ENCODE measurements around the gene FAM185A. TPM values are rescaled to one million over a fixed set of nuclear protein-coding genes. Genes with fewer than 3 reads are reported as not detected.

FAM185A gene
- total and polyA plus RNA-seq, 8 donors, result 5.3 to 35.0 (median 10.3) TPM

GRCh38 chr7:102810916-102811315 lies 62.1 kb downstream of the FAM185A start:
- H3K27me3 ChIP-seq, result no peaks in the 10 kb centered on the region
- H3K4me3 ChIP-seq, result no peak overlapping the region
- H3K36me3 ChIP-seq, result peaks cover 0 to 22% (median 6%) of the 10 kb centered on the region in 4 donors
- intact Hi-C loops (cut with DNase I; ENCODE audit: low total_unique reads), result no loop called here
- no peak for TF ChIP-seq EP300 (IDR thresholded peaks at IDR 0.05)
- no peak for TF ChIP-seq POLR2AphosphoS5 (IDR thresholded peaks at IDR 0.05)
- TF ChIP-seq POLR2A (IDR thresholded peaks at IDR 0.05), result no peak
- no peak for TF ChIP-seq CTCF (IDR thresholded peaks at IDR 0.05)
- H3K9me3 ChIP-seq, result no peaks in the 10 kb centered on the region
- peak overlapping the region in 4 of 5 donors; percentile 11 to 71 (median 49) for H3K27ac ChIP-seq
- H3K4me1 ChIP-seq, result peaks cover 0 to 56% (median 33%) of the 10 kb centered on the region in 4 donors
- peak in 1 of 2 donors; percentile 26 for DNase-seq

- peak overlapping the region in 4 of 5 donors; percentile 13 to 71 (median 43) for H3K27ac ChIP-seq
- no peak overlapping the region for H3K4me3 ChIP-seq
- TF ChIP-seq POLR2AphosphoS5 (IDR thresholded peaks at IDR 0.05), result peak in 2 of 3 donors; percentile 26 to 70
- TF ChIP-seq CTCF (IDR thresholded peaks at IDR 0.05), result no peak
- H3K9me3 ChIP-seq, result no peaks in the 10 kb centered on the region
- peaks cover 0 to 59% (median 39%) of the 10 kb centered on the region in 4 donors for H3K4me1 ChIP-seq
- peaks cover 0 to 22% (median 6%) of the 10 kb centered on the region in 4 donors for H3K36me3 ChIP-seq
- DNase-seq, result peak in 1 of 2 donors; percentile 69
- 19 to 36% (median 29%) methylated on average over 8 of the region's 8 CpGs for WGBS, 5 donors
- no peaks in the 10 kb centered on the region for H3K27me3 ChIP-seq
- intact Hi-C loops (cut with DNase I; ENCODE audit: low total_unique reads), result no loop called here
Observed at GRCh38 chr7:102811942-102812678, 63.3 kb downstream of the FAM185A start.

GRCh38 chr7:102813191-102814024 lies 64.6 kb downstream of the FAM185A start:
- Histone ChIP-seq H3K4me1 (peaks cover 0 to 67% (median 43%) of the 10 kb centered on the region in 4 donors), H3K27me3 (no peaks in the 10 kb centered on the region), H3K27ac (peak overlapping the region in 4 of 5 donors; percentile 30 to 76 (median 54)), H3K36me3 (peaks cover 0 to 16% (median 5%) of the 10 kb centered on the region in 4 donors), H3K4me3 (no peak overlapping the region), H3K9me3 (no peaks in the 10 kb centered on the region)
- DNase-seq, result peak in 1 of 2 donors; percentile 45
- TF ChIP-seq POLR2AphosphoS5 (IDR thresholded peaks at IDR 0.05), result no peak
- TF ChIP-seq EP300 (IDR thresholded peaks at IDR 0.05), result no peak
- WGBS, 5 donors, result 18 to 57% (median 32%) methylated on average over 2 of the region's 2 CpGs
- intact Hi-C loops (cut with DNase I; ENCODE audit: low total_unique reads), result no loop called here

GRCh38 chr7:102814025-102814471 lies 65.2 kb downstream of the FAM185A start:
- Histone ChIP-seq H3K27me3 (no peaks in the 10 kb centered on the region), H3K4me1 (peaks cover 3 to 72% (median 49%) of the 10 kb centered on the region in 4 donors), H3K27ac (peak overlapping the region in 3 of 5 donors; percentile 30 to 68 (median 67)), H3K9me3 (no peaks in the 10 kb centered on the region), H3K4me3 (no peak overlapping the region), H3K36me3 (peaks cover 0 to 10% (median 2%) of the 10 kb centered on the region in 4 donors)
- TF ChIP-seq POLR2A (IDR thresholded peaks at IDR 0.05) (no peak), CTCF (IDR thresholded peaks at IDR 0.05) (no peak), POLR2AphosphoS5 (IDR thresholded peaks at IDR 0.05) (no peak), EP300 (IDR thresholded peaks at IDR 0.05) (no peak)
- intact Hi-C loops (cut with DNase I; ENCODE audit: low total_unique reads), result no loop called here
- DNase-seq, result no peak
- WGBS, 5 donors, result 38 to 63% (median 46%) methylated on average over 4 of the region's 4 CpGs

Data from stomach (tissue), 9 donors.